B cell (primary cell): ENCODE data around the gene NGEF.

ENCODE experiments used
- EZH2 ChIP-seq: IDR thresholded peaks from 2 replicates; pipeline ENCODE4 v1.6.1; 2012; ENCODE audit warnings: borderline replicate concordance, low read depth, mild to moderate bottlenecking, moderate library complexity, low read length; ENCODE audit not compliant: insufficient read depth, poor library complexity, severe bottlenecking
- TF ChIP-seq, protein P1 (sequence below): fragments of 200-600 bp; IDR thresholded peaks from one replicate; pipeline ENCODE4 v1.8.0; 2022; ENCODE audit warnings: antibody characterized with exemption, mild to moderate bottlenecking

DNA sequence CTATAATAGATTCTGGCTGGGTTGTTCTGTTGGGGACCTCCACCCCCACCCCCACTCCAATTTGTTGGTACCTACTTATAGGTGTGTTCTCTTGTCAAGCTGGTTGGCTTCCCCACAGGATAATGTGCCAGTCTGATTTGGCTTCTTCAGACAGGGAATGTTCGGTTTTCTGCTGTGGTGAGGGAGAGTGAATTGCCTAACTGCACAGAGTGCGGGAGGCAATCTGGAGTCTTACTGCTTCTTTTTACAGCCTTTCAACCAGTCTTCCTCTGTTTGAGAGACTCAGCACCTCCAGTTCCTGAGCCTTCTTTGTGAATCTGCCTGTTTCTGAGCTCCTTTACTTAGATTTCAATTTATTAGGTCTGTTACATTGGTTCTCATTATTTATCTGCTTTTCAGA lies 170.4 kb downstream of the NGEF start:
- TF ChIP-seq, protein P1, sequence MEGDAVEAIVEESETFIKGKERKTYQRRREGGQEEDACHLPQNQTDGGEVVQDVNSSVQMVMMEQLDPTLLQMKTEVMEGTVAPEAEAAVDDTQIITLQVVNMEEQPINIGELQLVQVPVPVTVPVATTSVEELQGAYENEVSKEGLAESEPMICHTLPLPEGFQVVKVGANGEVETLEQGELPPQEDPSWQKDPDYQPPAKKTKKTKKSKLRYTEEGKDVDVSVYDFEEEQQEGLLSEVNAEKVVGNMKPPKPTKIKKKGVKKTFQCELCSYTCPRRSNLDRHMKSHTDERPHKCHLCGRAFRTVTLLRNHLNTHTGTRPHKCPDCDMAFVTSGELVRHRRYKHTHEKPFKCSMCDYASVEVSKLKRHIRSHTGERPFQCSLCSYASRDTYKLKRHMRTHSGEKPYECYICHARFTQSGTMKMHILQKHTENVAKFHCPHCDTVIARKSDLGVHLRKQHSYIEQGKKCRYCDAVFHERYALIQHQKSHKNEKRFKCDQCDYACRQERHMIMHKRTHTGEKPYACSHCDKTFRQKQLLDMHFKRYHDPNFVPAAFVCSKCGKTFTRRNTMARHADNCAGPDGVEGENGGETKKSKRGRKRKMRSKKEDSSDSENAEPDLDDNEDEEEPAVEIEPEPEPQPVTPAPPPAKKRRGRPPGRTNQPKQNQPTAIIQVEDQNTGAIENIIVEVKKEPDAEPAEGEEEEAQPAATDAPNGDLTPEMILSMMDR, result no peak
- no peak for TF ChIP-seq EZH2
